Measurements from ENCODE around the gene P2RY2. TPM values are rescaled to one million over a fixed set of nuclear protein-coding genes. Genes with fewer than 3 reads are reported as not detected.

The P2RY2 gene
- total RNA-seq, 2 experiments from 2014 or later: not detected

- no peaks in the 10 kb centered on the region for H3K36me3 Mint-ChIP-seq
- H3K27me3 Mint-ChIP-seq: peaks cover 2% of the 10 kb centered on the region
- DNase-seq: peak; percentile 86
- intact Hi-C loops (cut with micrococcal nuclease): loop anchor here (1.0 to 2.0 kb wide), 4 partner anchors 37 to 453 kb away; no protein-coding TSS in a partner anchor
- no peak overlapping the region for H3K27ac Mint-ChIP-seq
- H3K9me3 Mint-ChIP-seq: no peaks in the 10 kb centered on the region
- H3K4me1 Mint-ChIP-seq (ENCODE audit: low read depth): no peaks in the 10 kb centered on the region
- H3K4me3 Mint-ChIP-seq: no peak overlapping the region
- ChIA-PET POLR2A (no interaction called here), CTCF (interaction anchor here (0.5 to 8.0 kb wide), 45 partner anchors 9 to 589 kb away, joined by 3 to 138 read pairs (median 5); partner anchors contain the start of genes FCHSD2 and STARD10)
Observed at GRCh38 chr11:73177778-73178539, 40.1 kb upstream of the P2RY2 start.

DNA sequence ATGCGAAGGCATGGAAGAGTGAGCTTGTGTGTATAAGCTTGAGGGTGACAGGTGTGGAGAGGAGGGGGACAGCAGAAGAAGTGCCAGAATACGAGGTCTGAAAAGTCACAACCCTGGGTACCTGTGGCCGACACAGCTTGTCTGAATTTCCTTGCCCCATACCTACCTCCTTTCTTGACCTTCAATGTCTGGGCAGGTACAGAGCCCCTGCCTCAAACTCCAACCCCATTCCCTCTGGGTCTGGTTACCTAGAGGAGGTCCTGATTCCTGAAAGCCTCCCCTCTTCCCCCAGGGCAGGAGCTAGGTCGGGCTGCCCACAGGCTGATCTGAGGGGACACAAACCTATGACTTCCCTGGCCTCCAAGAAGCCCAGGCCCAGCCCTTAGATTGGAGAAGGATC is 39.4 kb upstream of the P2RY2 start:
- Mint-ChIP-seq H3K9me3 (no peaks in the 10 kb centered on the region), H3K4me1 (ENCODE audit: low read depth) (no peaks in the 10 kb centered on the region), H3K4me3 (no peak overlapping the region), H3K27me3 (peaks cover 2% of the 10 kb centered on the region), H3K36me3 (no peaks in the 10 kb centered on the region), H3K27ac (no peak overlapping the region)
- intact Hi-C loops (cut with micrococcal nuclease): loop anchor here (1.0 to 2.0 kb wide), 4 partner anchors 38 to 453 kb away; no protein-coding TSS in a partner anchor
- ChIA-PET POLR2A (no interaction called here), CTCF (interaction anchor here (0.7 to 8.0 kb wide), 23 partner anchors 9 to 589 kb away, joined by 3 to 138 read pairs (median 6); partner anchors contain the start of gene FCHSD2)
- DNase-seq: no peak

DNA sequence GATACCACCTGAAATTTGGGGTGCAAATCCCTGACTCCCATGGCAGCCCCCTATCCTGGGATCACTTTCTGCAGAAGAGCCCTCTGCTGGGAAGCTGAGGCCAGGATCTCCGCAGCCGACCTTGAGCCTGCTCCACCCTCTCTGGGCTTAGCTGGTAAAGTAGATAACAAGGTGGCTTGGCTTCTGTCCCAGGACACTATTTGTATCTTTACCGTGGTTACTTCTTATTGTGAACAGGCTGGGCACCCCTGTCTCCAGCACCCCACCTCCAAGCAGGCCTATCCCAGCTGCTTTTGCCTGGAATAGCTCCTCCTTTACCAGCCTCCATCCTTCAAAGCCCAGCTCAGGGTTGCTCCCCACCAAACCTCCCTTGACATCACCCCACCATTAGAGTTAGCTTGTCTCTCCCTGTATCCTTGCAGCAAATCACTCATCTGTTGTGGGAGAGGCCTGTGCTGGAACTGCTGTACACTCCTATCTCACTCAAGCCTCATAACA is 35.2 kb upstream of the P2RY2 start:
- intact Hi-C loops (cut with micrococcal nuclease): no loop called here
- Mint-ChIP-seq H3K4me1 (ENCODE audit: low read depth) (peaks cover 5% of the 10 kb centered on the region), H3K9me3 (no peaks in the 10 kb centered on the region), H3K4me3 (no peak overlapping the region), H3K36me3 (no peaks in the 10 kb centered on the region), H3K27me3 (peaks cover 7% of the 10 kb centered on the region), H3K27ac (no peak overlapping the region)
- ChIA-PET POLR2A (interaction anchor here (0.5 kb wide), 1 partner anchor 418 kb away, joined by 3 read pairs; no protein-coding TSS in a partner anchor), CTCF (interaction anchor here (1.0 to 8.0 kb wide), 5 partner anchors 20 to 458 kb away, joined by 3 to 138 read pairs (median 3); no protein-coding TSS in a partner anchor)
- DNase-seq: no peak

GRCh38 chr11:73184953-73185671 is 33.0 kb upstream of the P2RY2 start:
- Mint-ChIP-seq H3K4me3 (no peak overlapping the region), H3K9me3 (no peaks in the 10 kb centered on the region)
- POLR2A ChIA-PET: no interaction called here

DNA sequence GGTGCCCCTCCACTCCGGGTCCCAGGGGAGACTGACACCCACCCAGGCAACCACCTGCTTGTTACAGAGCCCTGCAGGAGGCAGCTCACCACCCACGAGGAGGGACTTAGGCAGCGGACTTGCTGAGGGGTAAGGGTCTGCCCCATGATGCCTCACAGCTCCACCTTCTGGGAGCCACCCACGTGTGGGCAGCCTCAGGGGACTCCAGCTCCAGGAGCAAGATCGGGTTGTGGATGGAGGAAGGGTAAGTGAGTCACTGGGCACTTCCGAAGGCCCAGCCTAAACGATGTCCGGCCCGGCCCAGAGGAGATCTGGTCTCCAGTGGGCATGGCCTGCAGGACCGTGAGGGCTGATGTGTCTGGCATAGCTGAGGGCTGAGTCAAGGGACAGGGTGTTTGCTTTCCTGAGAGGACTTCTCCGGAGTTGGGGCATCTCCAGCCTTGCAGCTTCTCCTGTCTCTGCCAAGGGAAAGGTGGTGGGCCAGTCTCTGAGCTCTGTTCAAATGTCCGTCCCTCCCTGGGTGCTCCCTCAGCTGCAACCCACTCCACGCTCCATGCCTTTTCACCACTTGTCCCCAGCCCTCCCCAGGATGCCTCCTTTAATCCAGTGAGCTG is 32.3 kb upstream of the P2RY2 start:
- Mint-ChIP-seq H3K36me3 (no peaks in the 10 kb centered on the region), H3K27ac (no peak overlapping the region), H3K4me3 (no peak overlapping the region), H3K27me3 (peaks cover 6% of the 10 kb centered on the region), H3K9me3 (no peaks in the 10 kb centered on the region), H3K4me1 (ENCODE audit: low read depth) (peaks cover 5% of the 10 kb centered on the region)
- no peak for DNase-seq
- POLR2A ChIA-PET: no interaction called here
- CTCF ChIA-PET: interaction anchor here (1.0 to 5.6 kb wide), 15 partner anchors 8 to 461 kb away, joined by 3 to 30 read pairs (median 4); no protein-coding TSS in a partner anchor
- intact Hi-C loops (cut with micrococcal nuclease): loop anchor here (2.0 to 5.0 kb wide), 2 partner anchors 103 to 152 kb away; no protein-coding TSS in a partner anchor

More at GRCh38 chr11:73184953-73185671, 33.0 kb upstream of the P2RY2 start:
- Mint-ChIP-seq H3K27me3 (peaks cover 7% of the 10 kb centered on the region), H3K36me3 (no peaks in the 10 kb centered on the region), H3K27ac (no peak overlapping the region), H3K4me1 (ENCODE audit: low read depth) (peaks cover 5% of the 10 kb centered on the region)
- DNase-seq: peak; percentile 74
- intact Hi-C loops (cut with micrococcal nuclease): loop anchor here (1.0 to 5.0 kb wide), 3 partner anchors 57 to 152 kb away; no protein-coding TSS in a partner anchor
- CTCF ChIA-PET: interaction anchor here (0.8 to 5.6 kb wide), 15 partner anchors 7 to 460 kb away, joined by 3 to 30 read pairs (median 5); no protein-coding TSS in a partner anchor

- ChIA-PET POLR2A (no interaction called here), CTCF (interaction anchor here (1.0 to 5.6 kb wide), 9 partner anchors 9 to 462 kb away, joined by 3 to 30 read pairs (median 4); no protein-coding TSS in a partner anchor)
- no peak overlapping the region for H3K4me3 Mint-ChIP-seq
- peaks cover 5% of the 10 kb centered on the region for H3K4me1 Mint-ChIP-seq (ENCODE audit: low read depth)
- no peaks in the 10 kb centered on the region for H3K36me3 Mint-ChIP-seq
- H3K9me3 Mint-ChIP-seq: no peaks in the 10 kb centered on the region
- no peak for DNase-seq
- H3K27ac Mint-ChIP-seq: no peak overlapping the region
- intact Hi-C loops (cut with micrococcal nuclease): loop anchor here (5.0 kb wide), 1 partner anchor 151 kb away; no protein-coding TSS in a partner anchor
- peaks cover 6% of the 10 kb centered on the region for H3K27me3 Mint-ChIP-seq
Observed at GRCh38 chr11:73186294-73186850, 31.7 kb upstream of the P2RY2 start.

DNA sequence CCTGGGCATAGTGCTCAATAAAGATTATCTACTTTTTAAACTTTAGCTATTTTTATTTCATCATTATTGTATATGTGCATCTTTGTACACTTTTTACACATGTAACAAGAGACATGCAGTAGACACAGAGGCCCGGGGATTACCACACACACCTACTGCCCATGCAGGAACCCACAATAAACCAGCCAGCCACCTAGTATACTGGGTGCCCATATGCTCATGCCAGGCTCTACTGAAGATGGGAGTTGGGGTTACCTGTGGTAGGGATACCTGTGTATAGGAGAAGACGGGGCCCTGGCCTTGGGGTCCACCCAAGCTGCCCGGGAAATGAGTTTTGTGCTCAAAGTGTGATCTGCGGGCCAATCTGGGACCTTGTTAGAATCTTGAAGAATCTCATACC is 31.2 kb upstream of the P2RY2 start:
- no peak for DNase-seq
- H3K27me3 Mint-ChIP-seq: peaks cover 6% of the 10 kb centered on the region
- no peak overlapping the region for H3K4me3 Mint-ChIP-seq
- no peak overlapping the region for H3K27ac Mint-ChIP-seq
- no peaks in the 10 kb centered on the region for H3K36me3 Mint-ChIP-seq
- intact Hi-C loops (cut with micrococcal nuclease): loop anchor here (5.0 kb wide), 1 partner anchor 150 kb away; no protein-coding TSS in a partner anchor
- CTCF ChIA-PET: interaction anchor here (1.3 to 5.6 kb wide), 5 partner anchors 9 to 356 kb away, joined by 4 to 30 read pairs (median 17); no protein-coding TSS in a partner anchor
- H3K4me1 Mint-ChIP-seq (ENCODE audit: low read depth): peaks cover 5% of the 10 kb centered on the region
- POLR2A ChIA-PET: no interaction called here
- no peaks in the 10 kb centered on the region for H3K9me3 Mint-ChIP-seq

GRCh38 chr11:73187854-73188253 is 30.2 kb upstream of the P2RY2 start:
- Mint-ChIP-seq H3K9me3 (no peaks in the 10 kb centered on the region), H3K4me3 (no peak overlapping the region), H3K27ac (no peak overlapping the region), H3K4me1 (ENCODE audit: low read depth) (peaks cover 5% of the 10 kb centered on the region), H3K36me3 (no peaks in the 10 kb centered on the region), H3K27me3 (peaks cover 6% of the 10 kb centered on the region)
- CTCF ChIA-PET: interaction anchor here (5.6 kb wide), 1 partner anchor 10 kb away, joined by 30 read pairs; no protein-coding TSS in a partner anchor
- POLR2A ChIA-PET: no interaction called here
- intact Hi-C loops (cut with micrococcal nuclease): loop anchor here (5.0 kb wide), 1 partner anchor 149 kb away; no protein-coding TSS in a partner anchor
- no peak for DNase-seq

DNA sequence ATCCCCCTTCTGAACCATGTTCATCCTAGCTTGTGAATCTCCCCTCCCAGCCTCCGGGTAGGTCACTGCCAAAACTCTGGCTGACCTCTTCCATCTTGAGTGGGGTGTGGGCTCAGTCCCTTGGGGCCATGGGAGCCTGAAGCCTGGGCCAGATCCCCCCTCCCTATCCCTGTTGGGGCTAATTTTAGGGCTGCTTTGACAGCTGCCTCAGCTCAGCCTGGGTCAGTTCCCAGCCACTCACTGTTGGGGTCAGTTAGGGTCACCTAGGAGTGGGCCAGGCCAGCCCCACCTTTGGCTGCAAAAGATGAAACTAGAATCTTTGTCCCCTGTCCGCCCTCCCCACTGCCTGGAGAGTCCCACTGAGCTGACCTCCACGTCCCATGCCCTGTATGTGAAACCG is 29.8 kb upstream of the P2RY2 start:
- intact Hi-C loops (cut with micrococcal nuclease): loop anchor here (5.0 kb wide), 1 partner anchor 149 kb away; no protein-coding TSS in a partner anchor
- Mint-ChIP-seq H3K27ac (no peak overlapping the region), H3K27me3 (peaks cover 6% of the 10 kb centered on the region), H3K36me3 (no peaks in the 10 kb centered on the region), H3K9me3 (no peaks in the 10 kb centered on the region), H3K4me1 (ENCODE audit: low read depth) (peaks cover 5% of the 10 kb centered on the region), H3K4me3 (no peak overlapping the region)
- no peak for DNase-seq
- ChIA-PET POLR2A (no interaction called here), CTCF (interaction anchor here (0.8 to 5.6 kb wide), 2 partner anchors 11 to 101 kb away, joined by 3 to 30 read pairs; no protein-coding TSS in a partner anchor)

GRCh38 chr11:73189315-73189714 is 28.8 kb upstream of the P2RY2 start:
- H3K36me3 Mint-ChIP-seq: no peaks in the 10 kb centered on the region
- H3K27me3 Mint-ChIP-seq: peaks cover 5% of the 10 kb centered on the region
- H3K27ac Mint-ChIP-seq: no peak overlapping the region
- no peak overlapping the region for H3K4me3 Mint-ChIP-seq
- POLR2A ChIA-PET: no interaction called here
- H3K9me3 Mint-ChIP-seq: no peaks in the 10 kb centered on the region
- intact Hi-C loops (cut with micrococcal nuclease): loop anchor here (5.0 kb wide), 1 partner anchor 148 kb away; no protein-coding TSS in a partner anchor
- H3K4me1 Mint-ChIP-seq (ENCODE audit: low read depth): peaks cover 5% of the 10 kb centered on the region
- CTCF ChIA-PET: interaction anchor here (0.8 to 5.6 kb wide), 2 partner anchors 12 to 100 kb away, joined by 3 to 30 read pairs; no protein-coding TSS in a partner anchor
- no peak for DNase-seq
